Measurements from ENCODE around the gene DIAPH1. TPM values are rescaled to one million over a fixed set of nuclear protein-coding genes. Genes with fewer than 3 reads are reported as not detected.
A peak's percentile ranks its signal among the peaks of the same experiment; 100 is the strongest.

The DIAPH1 gene
- total RNA-seq, 1 donor from 2014 or later, result 118 TPM

GRCh38 chr5:141639357-141640050, 20.7 kb upstream of the DIAPH1 start:
- no peaks in the 10 kb centered on the region for H3K27me3 ChIP-seq
- no peak for ATAC-seq
- no peak for DNase-seq
- H3K27ac ChIP-seq, result no peak overlapping the region
- no peaks in the 10 kb centered on the region for H3K9me3 ChIP-seq
- H3K4me3 ChIP-seq, result no peak overlapping the region
- H3K36me3 ChIP-seq, result peaks cover 9% of the 10 kb centered on the region
- TF ChIP-seq, protein P1, sequence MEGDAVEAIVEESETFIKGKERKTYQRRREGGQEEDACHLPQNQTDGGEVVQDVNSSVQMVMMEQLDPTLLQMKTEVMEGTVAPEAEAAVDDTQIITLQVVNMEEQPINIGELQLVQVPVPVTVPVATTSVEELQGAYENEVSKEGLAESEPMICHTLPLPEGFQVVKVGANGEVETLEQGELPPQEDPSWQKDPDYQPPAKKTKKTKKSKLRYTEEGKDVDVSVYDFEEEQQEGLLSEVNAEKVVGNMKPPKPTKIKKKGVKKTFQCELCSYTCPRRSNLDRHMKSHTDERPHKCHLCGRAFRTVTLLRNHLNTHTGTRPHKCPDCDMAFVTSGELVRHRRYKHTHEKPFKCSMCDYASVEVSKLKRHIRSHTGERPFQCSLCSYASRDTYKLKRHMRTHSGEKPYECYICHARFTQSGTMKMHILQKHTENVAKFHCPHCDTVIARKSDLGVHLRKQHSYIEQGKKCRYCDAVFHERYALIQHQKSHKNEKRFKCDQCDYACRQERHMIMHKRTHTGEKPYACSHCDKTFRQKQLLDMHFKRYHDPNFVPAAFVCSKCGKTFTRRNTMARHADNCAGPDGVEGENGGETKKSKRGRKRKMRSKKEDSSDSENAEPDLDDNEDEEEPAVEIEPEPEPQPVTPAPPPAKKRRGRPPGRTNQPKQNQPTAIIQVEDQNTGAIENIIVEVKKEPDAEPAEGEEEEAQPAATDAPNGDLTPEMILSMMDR (IDR thresholded peaks at IDR 0.05), result no peak
- peaks cover 16% of the 10 kb centered on the region for H3K4me1 ChIP-seq
- intact Hi-C loops (cut with DNase I), result no loop called here

DNA sequence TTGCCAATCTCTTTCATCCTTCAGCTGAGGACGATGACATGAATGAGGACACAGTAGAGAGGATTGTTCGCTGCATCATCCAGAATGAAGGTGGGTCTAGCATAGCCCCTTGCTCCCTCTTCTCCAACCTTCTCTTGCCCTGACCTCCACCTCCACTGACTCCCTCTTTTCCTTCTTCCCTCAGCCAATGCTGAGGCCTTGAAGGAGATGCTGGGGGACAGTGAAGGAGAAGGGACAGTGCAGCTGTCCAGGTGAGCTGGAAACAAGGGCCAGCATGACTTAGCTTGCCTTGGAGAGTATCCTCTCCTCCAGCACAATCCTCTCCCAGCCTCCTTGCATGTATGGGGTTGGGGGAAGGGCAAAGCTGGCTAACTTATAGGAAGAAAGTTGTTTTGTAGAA, 20.0 kb upstream of the DIAPH1 start:
- Histone ChIP-seq H3K9me3 (no peaks in the 10 kb centered on the region), H3K27me3 (no peaks in the 10 kb centered on the region), H3K36me3 (peaks cover 4% of the 10 kb centered on the region), H3K4me1 (peaks cover 20% of the 10 kb centered on the region), H3K4me3 (no peak overlapping the region), H3K27ac (no peak overlapping the region)
- ATAC-seq, result no peak
- no peak for DNase-seq
- intact Hi-C loops (cut with DNase I), result no loop called here
- TF ChIP-seq, protein P1 (IDR thresholded peaks at IDR 0.05), result no peak

GRCh38 chr5:141637767-141638419, 19.1 kb upstream of the DIAPH1 start:
- no peaks in the 10 kb centered on the region for H3K27me3 ChIP-seq

GRCh38 chr5:141637123-141637766, 18.4 kb upstream of the DIAPH1 start:
- TF ChIP-seq, protein P1 (IDR thresholded peaks at IDR 0.05), result no peak
- Histone ChIP-seq H3K27ac (peak overlapping the region; percentile 66), H3K27me3 (no peaks in the 10 kb centered on the region), H3K4me3 (peak overlapping the region; percentile 70), H3K36me3 (peaks cover 4% of the 10 kb centered on the region), H3K4me1 (peaks cover 20% of the 10 kb centered on the region), H3K9me3 (no peaks in the 10 kb centered on the region)
- ATAC-seq (peak; percentile 32), DNase-seq (peak; percentile 75)
- intact Hi-C loops (cut with DNase I), result no loop called here

More at GRCh38 chr5:141637767-141638419, 19.1 kb upstream of the DIAPH1 start:
- peak; percentile 53 for ATAC-seq
- Histone ChIP-seq H3K4me3 (peak overlapping the region; percentile 70), H3K9me3 (no peaks in the 10 kb centered on the region), H3K36me3 (peaks cover 4% of the 10 kb centered on the region), H3K27ac (no peak overlapping the region), H3K4me1 (peaks cover 20% of the 10 kb centered on the region)
- DNase-seq, result peak; percentile 85
- intact Hi-C loops (cut with DNase I), result no loop called here
- TF ChIP-seq, protein P1 (IDR thresholded peaks at IDR 0.05), result peak; percentile 39

- Histone ChIP-seq H3K27ac (peak within 1 kb of the TSS; percentile 66), H3K4me1 (peaks cover 20% of the 10 kb centered on the region), H3K36me3 (peaks cover 4% of the 10 kb centered on the region), H3K4me3 (peak within 1 kb of the TSS; percentile 70), H3K27me3 (no peaks in the 10 kb centered on the region), H3K9me3 (no peaks in the 10 kb centered on the region)
- DNase-seq, result peak; percentile 97
- ATAC-seq, result peak; percentile 97
- intact Hi-C loops (cut with DNase I), result no loop called here
- TF ChIP-seq, protein P1 (IDR thresholded peaks at IDR 0.05), result no peak
These were observed 17.8 kb upstream of the DIAPH1 start, which contains the start of the genes HDAC3 and RELL2 for GRCh38 chr5:141636413-141637122. TSS of gene HDAC3 (minus strand) at chr5:141636849. CDS start at chr5:141636790, 59 bp downstream. TSS of gene RELL2 (plus strand) at chr5:141636997. CDS start at chr5:141638226, 1,229 bp downstream.

All from upper lobe of right lung (tissue), 1 donor.